ENCODE data around the gene PCLO. TPM values are rescaled to one million over a fixed set of nuclear protein-coding genes. Genes with fewer than 3 reads are reported as not detected.
"Not testable (repeated sequence)": the region's sequence is repeated elsewhere in the genome, so short reads cannot be mapped to it uniquely, and the experiment has no call there.

The PCLO gene
- total RNA-seq, 1 experiment from 2014 or later = 2.3 TPM

DNA sequence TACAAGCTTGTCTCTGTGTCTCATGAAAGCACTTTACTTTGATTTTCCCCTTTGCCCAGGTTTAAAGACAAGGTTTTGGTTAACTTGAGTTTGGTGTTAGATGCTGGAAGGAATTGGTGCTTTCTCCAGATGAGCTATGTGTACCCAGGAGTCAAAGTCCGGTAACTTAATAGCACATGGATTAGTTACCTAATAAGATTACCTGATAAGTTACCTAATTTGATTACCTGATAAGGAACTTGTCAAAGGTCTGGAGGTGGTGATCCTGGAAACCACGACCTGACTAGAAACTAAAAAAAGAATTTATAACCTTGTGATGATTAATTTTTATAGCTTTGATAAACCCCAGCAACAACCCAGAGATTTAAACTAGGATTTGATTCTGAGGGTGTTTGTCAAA, 449.2 kb downstream of the PCLO start:
- no peak for DNase-seq (ENCODE audit: unreplicated experiment)
- intact Hi-C loops (cut with micrococcal nuclease) = no loop called here
- POLR2A ChIA-PET = no interaction called here
- CTCF ChIA-PET = interaction anchor here (0.7 to 1.3 kb wide), 3 partner anchors 10 to 719 kb away, joined by 3 to 5 read pairs (median 3); no protein-coding TSS in a partner anchor
- no peak overlapping the region for H3K4me3 Mint-ChIP-seq (ENCODE audit: unreplicated experiment)
- TF ChIP-seq, protein P1, sequence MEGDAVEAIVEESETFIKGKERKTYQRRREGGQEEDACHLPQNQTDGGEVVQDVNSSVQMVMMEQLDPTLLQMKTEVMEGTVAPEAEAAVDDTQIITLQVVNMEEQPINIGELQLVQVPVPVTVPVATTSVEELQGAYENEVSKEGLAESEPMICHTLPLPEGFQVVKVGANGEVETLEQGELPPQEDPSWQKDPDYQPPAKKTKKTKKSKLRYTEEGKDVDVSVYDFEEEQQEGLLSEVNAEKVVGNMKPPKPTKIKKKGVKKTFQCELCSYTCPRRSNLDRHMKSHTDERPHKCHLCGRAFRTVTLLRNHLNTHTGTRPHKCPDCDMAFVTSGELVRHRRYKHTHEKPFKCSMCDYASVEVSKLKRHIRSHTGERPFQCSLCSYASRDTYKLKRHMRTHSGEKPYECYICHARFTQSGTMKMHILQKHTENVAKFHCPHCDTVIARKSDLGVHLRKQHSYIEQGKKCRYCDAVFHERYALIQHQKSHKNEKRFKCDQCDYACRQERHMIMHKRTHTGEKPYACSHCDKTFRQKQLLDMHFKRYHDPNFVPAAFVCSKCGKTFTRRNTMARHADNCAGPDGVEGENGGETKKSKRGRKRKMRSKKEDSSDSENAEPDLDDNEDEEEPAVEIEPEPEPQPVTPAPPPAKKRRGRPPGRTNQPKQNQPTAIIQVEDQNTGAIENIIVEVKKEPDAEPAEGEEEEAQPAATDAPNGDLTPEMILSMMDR (IDR thresholded peaks at IDR 0.05; ENCODE audit: unreplicated experiment) = no peak
- no peaks in the 10 kb centered on the region for H3K36me3 Mint-ChIP-seq (ENCODE audit: insufficient read depth, unreplicated experiment)
- H3K9me3 Mint-ChIP-seq (ENCODE audit: unreplicated experiment) = no peaks in the 10 kb centered on the region
- BruUV-seq (replicated peaks) = no TSS peak
- H3K27ac Mint-ChIP-seq (ENCODE audit: low read depth, unreplicated experiment) = no peak overlapping the region
- H3K4me1 Mint-ChIP-seq (ENCODE audit: insufficient read depth, unreplicated experiment) = no peaks in the 10 kb centered on the region
- H3K27me3 Mint-ChIP-seq (ENCODE audit: insufficient read depth, unreplicated experiment) = peaks cover 13% of the 10 kb centered on the region

DNA sequence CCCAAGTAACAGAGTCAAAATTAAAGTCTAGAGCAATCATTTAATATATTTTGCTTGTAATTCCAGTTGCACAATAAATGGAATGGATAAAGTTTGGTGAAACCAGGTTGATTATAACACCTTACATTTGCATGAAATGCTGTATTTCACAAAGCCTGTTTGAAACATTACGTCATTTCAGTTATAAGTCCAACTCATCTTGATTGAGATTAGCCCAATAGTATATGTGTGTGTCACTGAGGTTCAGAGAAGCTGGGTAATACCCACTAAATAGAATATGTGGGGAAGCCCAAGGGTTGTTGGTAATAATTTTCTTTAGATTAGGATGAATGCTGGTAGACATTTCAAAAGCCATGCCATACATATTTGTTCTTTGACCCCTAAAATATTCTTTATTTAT, 456.3 kb downstream of the PCLO start:
- intact Hi-C loops (cut with micrococcal nuclease); DNase-seq (ENCODE audit: unreplicated experiment); BruUV-seq (replicated peaks); POLR2A ChIA-PET; CTCF ChIA-PET; H3K4me1 Mint-ChIP-seq (ENCODE audit: insufficient read depth, unreplicated experiment); H3K9me3 Mint-ChIP-seq (ENCODE audit: unreplicated experiment); H3K4me3 Mint-ChIP-seq (ENCODE audit: unreplicated experiment); H3K27ac Mint-ChIP-seq (ENCODE audit: low read depth, unreplicated experiment); H3K36me3 Mint-ChIP-seq (ENCODE audit: insufficient read depth, unreplicated experiment): not testable (repeated sequence)
- peaks cover 61% of the 10 kb centered on the region for H3K27me3 Mint-ChIP-seq (ENCODE audit: insufficient read depth, unreplicated experiment)

DNA sequence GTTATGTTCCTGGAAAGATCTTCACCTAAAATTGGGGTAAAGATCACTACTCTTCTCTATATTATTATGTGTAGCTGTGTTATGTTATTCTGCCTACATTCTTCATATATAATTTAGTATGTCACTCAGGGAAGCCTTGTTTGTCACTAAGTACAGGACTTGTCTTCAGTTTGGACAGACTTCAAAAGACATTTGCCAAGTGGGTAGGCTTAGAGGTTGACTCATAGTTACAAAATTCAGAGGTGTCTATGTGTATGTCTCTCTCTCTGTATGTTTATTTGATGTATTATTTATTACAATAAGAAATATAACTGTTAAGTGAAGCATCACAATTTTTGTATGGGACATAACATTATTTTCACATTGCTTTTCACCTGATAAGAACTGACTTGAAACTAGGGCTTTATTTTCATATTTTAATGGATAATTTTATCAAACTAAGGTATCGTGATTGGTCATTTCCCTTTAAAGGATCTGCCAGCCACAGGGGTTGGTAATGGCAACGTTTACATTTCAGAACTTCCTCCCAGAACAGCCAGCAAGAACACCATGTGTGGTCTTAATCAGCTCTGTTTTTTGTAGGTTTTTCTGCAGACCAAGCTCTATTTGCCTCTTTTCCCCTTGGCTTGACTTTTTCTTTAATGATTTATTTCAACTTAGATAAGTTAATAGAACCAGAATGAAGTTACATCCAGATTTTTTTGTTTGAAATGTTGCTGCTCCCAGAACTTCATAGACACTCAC, 457.0 kb downstream of the PCLO start:
- Mint-ChIP-seq H3K9me3 (ENCODE audit: unreplicated experiment) (no peaks in the 10 kb centered on the region), H3K27ac (ENCODE audit: low read depth, unreplicated experiment) (no peak overlapping the region), H3K4me3 (ENCODE audit: unreplicated experiment) (no peak overlapping the region), H3K27me3 (ENCODE audit: insufficient read depth, unreplicated experiment) (peaks cover 61% of the 10 kb centered on the region), H3K4me1 (ENCODE audit: insufficient read depth, unreplicated experiment) (no peaks in the 10 kb centered on the region), H3K36me3 (ENCODE audit: insufficient read depth, unreplicated experiment) (no peaks in the 10 kb centered on the region)
- ChIA-PET CTCF (no interaction called here), POLR2A (no interaction called here)
- no TSS peak for BruUV-seq (replicated peaks)
- DNase-seq (ENCODE audit: unreplicated experiment) = no peak
- intact Hi-C loops (cut with micrococcal nuclease) = no loop called here
- TF ChIP-seq, protein P1 (IDR thresholded peaks at IDR 0.05; ENCODE audit: unreplicated experiment) = no peak

DNA sequence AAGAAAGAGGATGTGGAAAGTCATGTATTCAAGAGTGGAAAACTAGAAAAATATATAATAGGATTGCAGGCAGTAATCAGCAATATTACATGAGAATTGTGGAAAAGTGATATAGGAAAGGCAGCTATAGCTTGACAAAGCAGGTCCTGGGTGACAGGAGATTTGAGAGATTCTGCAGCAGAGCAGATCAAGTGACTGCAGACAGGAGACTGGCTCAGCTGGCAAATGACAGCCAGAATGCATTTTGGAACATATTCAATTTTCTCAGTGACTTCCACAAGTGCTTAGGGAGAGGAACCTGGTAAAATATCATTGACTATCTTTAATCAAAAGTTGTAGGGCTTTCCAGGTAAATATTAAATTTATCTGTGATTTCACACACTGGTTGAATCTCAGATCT, 458.6 kb downstream of the PCLO start:
- Mint-ChIP-seq H3K27me3 (ENCODE audit: insufficient read depth, unreplicated experiment) (peaks cover 54% of the 10 kb centered on the region), H3K4me1 (ENCODE audit: insufficient read depth, unreplicated experiment) (no peaks in the 10 kb centered on the region), H3K9me3 (ENCODE audit: unreplicated experiment) (no peaks in the 10 kb centered on the region), H3K4me3 (ENCODE audit: unreplicated experiment) (no peak overlapping the region), H3K27ac (ENCODE audit: low read depth, unreplicated experiment) (no peak overlapping the region), H3K36me3 (ENCODE audit: insufficient read depth, unreplicated experiment) (no peaks in the 10 kb centered on the region)
- intact Hi-C loops (cut with micrococcal nuclease) = no loop called here
- ChIA-PET POLR2A (no interaction called here), CTCF (no interaction called here)
- TF ChIP-seq, protein P1 (IDR thresholded peaks at IDR 0.05; ENCODE audit: unreplicated experiment) = no peak
- DNase-seq (ENCODE audit: unreplicated experiment) = no peak
- BruUV-seq (replicated peaks) = no TSS peak

All from MCF 10A (cell line).